ENCODE measurements around the gene MAML3.

The MAML3 gene

GRCh38 chr4:139686988-139687387 lies 467.0 kb downstream of the MAML3 start:
- Histone ChIP-seq H2AK5ac (ENCODE audit: low read depth, low read length) (no peak overlapping the region), H3K14ac (ENCODE audit: low read length) (no peak overlapping the region), H3K23ac (ENCODE audit: low read depth, low read length, poor library complexity) (no peak overlapping the region), H2AFZ (ENCODE audit: low read length) (no peak overlapping the region), H3K27me3 (ENCODE audit: control insufficient read depth in 3 of 3, insufficient read depth in 3 of 3, low read depth in 1 of 3, low read length in 3 of 3) (no peaks in the 10 kb centered on the region), H3K4me3 (ENCODE audit: low read length in 2 of 2) (no peak overlapping the region), H2BK5ac (ENCODE audit: low read length) (no peak overlapping the region), H3K9me3 (replicated peaks in 1 of 2; ENCODE audit: control insufficient read depth in 2 of 2, insufficient read depth in 1 of 2, low read depth in 1 of 2, low read length in 2 of 2) (peaks cover 2 to 24% of the 10 kb centered on the region in 2 donors), H3K18ac (ENCODE audit: low read length) (no peak overlapping the region), H3K4me1 (ENCODE audit: control insufficient read depth in 2 of 2, insufficient read depth in 1 of 2, low read depth in 1 of 2, low read length in 2 of 2) (peaks cover 4 to 13% of the 10 kb centered on the region in 2 donors), H3K4ac (ENCODE audit: low read length) (no peak overlapping the region), H4K8ac (ENCODE audit: low read depth, low read length) (no peak overlapping the region), H3K36me3 (replicated peaks in 1 of 2; ENCODE audit: control insufficient read depth in 2 of 2, insufficient read depth in 2 of 2, low read length in 2 of 2) (peaks cover 0 to 16% of the 10 kb centered on the region in 2 donors), H3K27ac (replicated peaks; ENCODE audit: low read length) (no peak overlapping the region), H2BK12ac (ENCODE audit: low read length) (no peak overlapping the region), H4K91ac (ENCODE audit: low read depth, low read length, poor library complexity) (no peak overlapping the region), H3K9ac (ENCODE audit: low read depth, low read length, poor library complexity) (no peak overlapping the region), H3K4me2 (ENCODE audit: insufficient read depth, low read length, poor library complexity, severe bottlenecking) (no peak overlapping the region), H2BK15ac (ENCODE audit: low read length) (no peak overlapping the region), H3K79me1 (ENCODE audit: low read depth, low read length) (no peaks in the 10 kb centered on the region), H2BK120ac (ENCODE audit: low read depth, low read length) (no peak overlapping the region)
- no CpG with 5 or more reads among the region's 3 CpGs for WGBS, 2 donors (ENCODE audit: extremely low coverage in 2 of 2, insufficient read length in 2 of 2, insufficient replicate concordance in 1 of 2)
- no peak for DNase-seq (ENCODE audit: low spot score)

GRCh38 chr4:139686130-139686529 lies 467.9 kb downstream of the MAML3 start:
- WGBS, 2 donors (ENCODE audit: extremely low coverage in 2 of 2, insufficient read length in 2 of 2, insufficient replicate concordance in 1 of 2): no CpG with 5 or more reads among the region's 1 CpG
- no peaks in the 10 kb centered on the region for H3K79me1 ChIP-seq (ENCODE audit: low read depth, low read length)
- H3K18ac ChIP-seq (ENCODE audit: low read length): no peak overlapping the region
- H3K4me2 ChIP-seq (ENCODE audit: insufficient read depth, low read length, poor library complexity, severe bottlenecking): no peak overlapping the region
- H2BK120ac ChIP-seq (ENCODE audit: low read depth, low read length): no peak overlapping the region
- H2BK12ac ChIP-seq (ENCODE audit: low read length): no peak overlapping the region
- H2AFZ ChIP-seq (ENCODE audit: low read length): no peak overlapping the region
- no peak overlapping the region for H2BK5ac ChIP-seq (ENCODE audit: low read length)
- H4K91ac ChIP-seq (ENCODE audit: low read depth, low read length, poor library complexity): no peak overlapping the region
- H3K27ac ChIP-seq (replicated peaks; ENCODE audit: low read length): no peak overlapping the region
- H3K4me3 ChIP-seq (ENCODE audit: low read length in 2 of 2): no peak overlapping the region
- H3K4me1 ChIP-seq (ENCODE audit: control insufficient read depth in 2 of 2, insufficient read depth in 1 of 2, low read depth in 1 of 2, low read length in 2 of 2): peaks cover 4 to 13% of the 10 kb centered on the region in 2 donors
- H2BK15ac ChIP-seq (ENCODE audit: low read length): no peak overlapping the region
- H3K4ac ChIP-seq (ENCODE audit: low read length): no peak overlapping the region
- H3K23ac ChIP-seq (ENCODE audit: low read depth, low read length, poor library complexity): no peak overlapping the region
- peaks cover 2 to 24% of the 10 kb centered on the region in 2 donors for H3K9me3 ChIP-seq (replicated peaks in 1 of 2; ENCODE audit: control insufficient read depth in 2 of 2, insufficient read depth in 1 of 2, low read depth in 1 of 2, low read length in 2 of 2)
- H3K27me3 ChIP-seq (ENCODE audit: control insufficient read depth in 3 of 3, insufficient read depth in 3 of 3, low read depth in 1 of 3, low read length in 3 of 3): no peaks in the 10 kb centered on the region
- no peak for DNase-seq (ENCODE audit: low spot score)
- H3K14ac ChIP-seq (ENCODE audit: low read length): no peak overlapping the region
- peaks cover 0 to 16% of the 10 kb centered on the region in 2 donors for H3K36me3 ChIP-seq (replicated peaks in 1 of 2; ENCODE audit: control insufficient read depth in 2 of 2, insufficient read depth in 2 of 2, low read length in 2 of 2)
- no peak overlapping the region for H2AK5ac ChIP-seq (ENCODE audit: low read depth, low read length)
- H3K9ac ChIP-seq (ENCODE audit: low read depth, low read length, poor library complexity): no peak overlapping the region
- H4K8ac ChIP-seq (ENCODE audit: low read depth, low read length): no peak overlapping the region

- peaks cover 4 to 13% of the 10 kb centered on the region in 2 donors for H3K4me1 ChIP-seq (ENCODE audit: control insufficient read depth in 2 of 2, insufficient read depth in 1 of 2, low read depth in 1 of 2, low read length in 2 of 2)
- H2AFZ ChIP-seq (ENCODE audit: low read length): no peak overlapping the region
- no peak overlapping the region for H4K8ac ChIP-seq (ENCODE audit: low read depth, low read length)
- DNase-seq (ENCODE audit: low spot score): no peak
- no CpG with 5 or more reads among the region's 5 CpGs for WGBS, 2 donors (ENCODE audit: extremely low coverage in 2 of 2, insufficient read length in 2 of 2, insufficient replicate concordance in 1 of 2)
- no peak overlapping the region for H2BK5ac ChIP-seq (ENCODE audit: low read length)
- H2BK120ac ChIP-seq (ENCODE audit: low read depth, low read length): no peak overlapping the region
- H3K79me1 ChIP-seq (ENCODE audit: low read depth, low read length): no peaks in the 10 kb centered on the region
- no peak overlapping the region for H4K91ac ChIP-seq (ENCODE audit: low read depth, low read length, poor library complexity)
- no peak overlapping the region for H2AK5ac ChIP-seq (ENCODE audit: low read depth, low read length)
- H3K4ac ChIP-seq (ENCODE audit: low read length): no peak overlapping the region
- no peak overlapping the region for H3K4me2 ChIP-seq (ENCODE audit: insufficient read depth, low read length, poor library complexity, severe bottlenecking)
- H3K4me3 ChIP-seq (ENCODE audit: low read length in 2 of 2): no peak overlapping the region
- H3K27me3 ChIP-seq (ENCODE audit: control insufficient read depth in 3 of 3, insufficient read depth in 3 of 3, low read depth in 1 of 3, low read length in 3 of 3): no peaks in the 10 kb centered on the region
- H3K18ac ChIP-seq (ENCODE audit: low read length): no peak overlapping the region
- H3K23ac ChIP-seq (ENCODE audit: low read depth, low read length, poor library complexity): no peak overlapping the region
- H2BK15ac ChIP-seq (ENCODE audit: low read length): no peak overlapping the region
- peaks cover 2 to 24% of the 10 kb centered on the region in 2 donors for H3K9me3 ChIP-seq (replicated peaks in 1 of 2; ENCODE audit: control insufficient read depth in 2 of 2, insufficient read depth in 1 of 2, low read depth in 1 of 2, low read length in 2 of 2)
- H3K36me3 ChIP-seq (replicated peaks in 1 of 2; ENCODE audit: control insufficient read depth in 2 of 2, insufficient read depth in 2 of 2, low read length in 2 of 2): peaks cover 0 to 19% of the 10 kb centered on the region in 2 donors
- H3K9ac ChIP-seq (ENCODE audit: low read depth, low read length, poor library complexity): no peak overlapping the region
- no peak overlapping the region for H3K14ac ChIP-seq (ENCODE audit: low read length)
- no peak overlapping the region for H2BK12ac ChIP-seq (ENCODE audit: low read length)
- H3K27ac ChIP-seq (replicated peaks; ENCODE audit: low read length): no peak overlapping the region
Observed at GRCh38 chr4:139685180-139685579, 468.8 kb downstream of the MAML3 start.

- peaks cover 0 to 27% of the 10 kb centered on the region in 2 donors for H3K36me3 ChIP-seq (replicated peaks in 1 of 2; ENCODE audit: control insufficient read depth in 2 of 2, insufficient read depth in 2 of 2, low read length in 2 of 2)
Observed at GRCh38 chr4:139684351-139684750, 469.6 kb downstream of the MAML3 start.

More at GRCh38 chr4:139684351-139684750, 469.6 kb downstream of the MAML3 start:
- Histone ChIP-seq H3K4me2 (ENCODE audit: insufficient read depth, low read length, poor library complexity, severe bottlenecking) (no peak overlapping the region), H2BK12ac (ENCODE audit: low read length) (no peak overlapping the region), H4K8ac (ENCODE audit: low read depth, low read length) (no peak overlapping the region), H4K91ac (ENCODE audit: low read depth, low read length, poor library complexity) (no peak overlapping the region), H2AK5ac (ENCODE audit: low read depth, low read length) (no peak overlapping the region), H3K79me1 (ENCODE audit: low read depth, low read length) (no peaks in the 10 kb centered on the region), H3K14ac (ENCODE audit: low read length) (no peak overlapping the region), H3K27ac (replicated peaks; ENCODE audit: low read length) (no peak overlapping the region), H3K23ac (ENCODE audit: low read depth, low read length, poor library complexity) (no peak overlapping the region), H2AFZ (ENCODE audit: low read length) (no peak overlapping the region), H3K4me3 (ENCODE audit: low read length in 2 of 2) (no peak overlapping the region), H2BK15ac (ENCODE audit: low read length) (no peak overlapping the region), H3K9ac (ENCODE audit: low read depth, low read length, poor library complexity) (no peak overlapping the region), H2BK120ac (ENCODE audit: low read depth, low read length) (no peak overlapping the region), H3K27me3 (ENCODE audit: control insufficient read depth in 3 of 3, insufficient read depth in 3 of 3, low read depth in 1 of 3, low read length in 3 of 3) (no peaks in the 10 kb centered on the region), H3K4me1 (ENCODE audit: control insufficient read depth in 2 of 2, insufficient read depth in 1 of 2, low read depth in 1 of 2, low read length in 2 of 2) (peaks cover 4 to 13% of the 10 kb centered on the region in 2 donors), H3K4ac (ENCODE audit: low read length) (no peak overlapping the region), H3K9me3 (replicated peaks in 1 of 2; ENCODE audit: control insufficient read depth in 2 of 2, insufficient read depth in 1 of 2, low read depth in 1 of 2, low read length in 2 of 2) (peaks cover 2 to 24% of the 10 kb centered on the region in 2 donors), H2BK5ac (ENCODE audit: low read length) (no peak overlapping the region), H3K18ac (ENCODE audit: low read length) (no peak overlapping the region)
- DNase-seq (ENCODE audit: low spot score): no peak
- no CpG with 5 or more reads among the region's 1 CpG for WGBS, 2 donors (ENCODE audit: extremely low coverage in 2 of 2, insufficient read length in 2 of 2, insufficient replicate concordance in 1 of 2)
